HepG2 (cell line): ENCODE data around the gene ZNF740. TPM values are rescaled to one million over a fixed set of nuclear protein-coding genes. Genes with fewer than 3 reads are reported as not detected.
A peak's percentile ranks its signal among the peaks of the same experiment; 100 is the strongest.

Experiments used
- ETV5 ChIP-seq: IDR thresholded peaks from 2 replicates; pipeline ENCODE4 v1.6.1; 2018; ENCODE audit warnings: missing biosample characterization, missing genetic modification reagents, inconsistent platforms, borderline replicate concordance
- FOXA1 ChIP-seq, 2 experiments: fragments of 450-650 bp in 1 of 2; sonication (generic) in 1 of 2; formaldehyde crosslinking in 1 of 2; IDR thresholded peaks; 2 replicates each; pipeline versions ENCODE4 v1.4.0 to v1.6.1; 2016 to 2020; ENCODE audit warnings: missing genetic modification reagents in 1 of 2
- MIER3 ChIP-seq: IDR thresholded peaks from 2 replicates; pipeline ENCODE4 v1.6.1; 2016; ENCODE audit warnings: missing compliant biosample characterization, borderline replicate concordance
- MLLT10 ChIP-seq: sonication (generic); formaldehyde crosslinking; IDR thresholded peaks from 2 replicates; pipeline ENCODE4 v1.4.0; 2020; ENCODE audit warnings: missing genetic modification reagents
- NR2F1 ChIP-seq, 2 experiments: fragments of 450-650 bp in 1 of 2; formaldehyde crosslinking in 1 of 2; IDR thresholded peaks; 2 replicates each; pipeline versions ENCODE4 v1.5.0 to v1.6.1; 2016 to 2020; ENCODE audit warnings: mild to moderate bottlenecking in 1 of 2, missing compliant biosample characterization in 1 of 2, missing genetic modification reagents in 1 of 2, moderate library complexity in 1 of 2
- PHF8 ChIP-seq: sonication (generic); formaldehyde crosslinking; IDR thresholded peaks from 2 replicates; pipeline ENCODE4 v1.5.0; 2020; ENCODE audit warnings: missing genetic modification reagents
- RARG ChIP-seq: sonication (generic); formaldehyde crosslinking; IDR thresholded peaks from 2 replicates; pipeline ENCODE4 v1.4.0; 2020; ENCODE audit warnings: low read depth, mild to moderate bottlenecking, missing genetic modification reagents
- SIN3B ChIP-seq: fragments of 150-350 bp; IDR thresholded peaks from 2 replicates; pipeline ENCODE4 v1.6.1; 2014; ENCODE audit warnings: low read length
- SMYD3 ChIP-seq: sonication (generic); formaldehyde crosslinking; IDR thresholded peaks from 2 replicates; pipeline ENCODE4 v1.8.1; 2023; ENCODE audit warnings: mild to moderate bottlenecking, missing genetic modification reagents
- STAG1 ChIP-seq: sonication (generic); formaldehyde crosslinking; IDR thresholded peaks from 2 replicates; pipeline ENCODE4 v1.4.0; 2020; ENCODE audit warnings: missing genetic modification reagents
- ZBTB37 ChIP-seq: sonication (generic); formaldehyde crosslinking; IDR thresholded peaks from 2 replicates; pipeline ENCODE4 v1.4.0; 2020; ENCODE audit warnings: mild to moderate bottlenecking, missing genetic modification reagents
- ZNF572 ChIP-seq: sonication (generic); formaldehyde crosslinking; IDR thresholded peaks from 2 replicates; pipeline ENCODE4 v1.5.1; 2020; ENCODE audit warnings: mild to moderate bottlenecking, missing genetic modification reagents
- ZNF614 ChIP-seq: IDR thresholded peaks from 2 replicates; pipeline ENCODE4 v1.6.1; 2018; ENCODE audit warnings: missing biosample characterization, missing genetic modification reagents, inconsistent platforms, borderline replicate concordance
- ZNF687 ChIP-seq: sonication (generic); formaldehyde crosslinking; IDR thresholded peaks from 2 replicates; pipeline ENCODE4 v1.5.1; 2020; ENCODE audit warnings: mild to moderate bottlenecking, missing genetic modification reagents, moderate library complexity
- ZNF761 ChIP-seq: sonication (generic); formaldehyde crosslinking; conservative IDR thresholded peaks from 2 replicates; pipeline ENCODE4 v1.4.0; 2020; ENCODE audit warnings: mild to moderate bottlenecking, missing genetic modification reagents
- ZNF772 ChIP-seq: sonication (generic); formaldehyde crosslinking; IDR thresholded peaks from 2 replicates; pipeline ENCODE4 v1.5.0; 2020; ENCODE audit warnings: mild to moderate bottlenecking, missing genetic modification reagents
- ZNF781 ChIP-seq: sonication (generic); formaldehyde crosslinking; IDR thresholded peaks from 2 replicates; pipeline ENCODE4 v1.5.1; 2020; ENCODE audit warnings: borderline replicate concordance, mild to moderate bottlenecking, missing genetic modification reagents; ENCODE audit errors: not compliant biosample characterization
- polyA plus RNA-seq, 8 experiments: library from polyadenylated mRNA; depleted of rRNA in 3 of 8; stranded (reverse) in 7 of 8; unstranded in 1 of 8; fragments of >200 nt; fragmentation: Illumina TruSeq in 4 of 8; extraction: Trizol in 4 of 8; gene quantifications; 2 replicates each; pipeline versions ENCODE4 v1.2.1 to v1.2.3, GENCODE V29; 2011 to 2016; ENCODE audit warnings: low read depth in 4 of 8, missing spikeins in 1 of 8, mixed read lengths in 1 of 8; ENCODE audit not compliant: insufficient read depth in 1 of 8
- total RNA-seq, 5 experiments: library from RNA; depleted of rRNA; stranded (reverse); fragments of >200 nt; fragmentation: Illumina TruSeq; extraction: Trizol; gene quantifications; 2 replicates each; pipeline ENCODE4 v1.2.3, GENCODE V29; 2016; ENCODE audit warnings: low read depth in 1 of 5
- TF ChIP-seq, protein P1 (sequence below): sonication (generic); formaldehyde crosslinking; IDR thresholded peaks from 2 replicates; pipeline ENCODE4 v1.9.0; 2022; ENCODE audit warnings: missing genetic modification reagents, mild to moderate bottlenecking, borderline replicate concordance
- TF ChIP-seq, protein P2 (sequence below): sonication (generic); formaldehyde crosslinking; IDR thresholded peaks from 2 replicates; pipeline ENCODE4 v1.4.0; 2020; ENCODE audit warnings: mild to moderate bottlenecking, missing genetic modification reagents
- TF ChIP-seq, protein P3 (sequence below): sonication (generic); formaldehyde crosslinking; IDR thresholded peaks from 2 replicates; pipeline ENCODE4 v1.8.1; 2023; ENCODE audit warnings: mild to moderate bottlenecking, missing genetic modification reagents

Gene ZNF740
- total and polyA plus RNA-seq, 2 of the 13 experiments (the other 11 are each of a cell fraction or from before 2014, with no cell fraction given), result 16.9 to 19.0 TPM

GRCh38 chr12:53174881-53175491, 5.5 kb upstream of the ZNF740 start (continued):
- TF ChIP-seq, protein P1, sequence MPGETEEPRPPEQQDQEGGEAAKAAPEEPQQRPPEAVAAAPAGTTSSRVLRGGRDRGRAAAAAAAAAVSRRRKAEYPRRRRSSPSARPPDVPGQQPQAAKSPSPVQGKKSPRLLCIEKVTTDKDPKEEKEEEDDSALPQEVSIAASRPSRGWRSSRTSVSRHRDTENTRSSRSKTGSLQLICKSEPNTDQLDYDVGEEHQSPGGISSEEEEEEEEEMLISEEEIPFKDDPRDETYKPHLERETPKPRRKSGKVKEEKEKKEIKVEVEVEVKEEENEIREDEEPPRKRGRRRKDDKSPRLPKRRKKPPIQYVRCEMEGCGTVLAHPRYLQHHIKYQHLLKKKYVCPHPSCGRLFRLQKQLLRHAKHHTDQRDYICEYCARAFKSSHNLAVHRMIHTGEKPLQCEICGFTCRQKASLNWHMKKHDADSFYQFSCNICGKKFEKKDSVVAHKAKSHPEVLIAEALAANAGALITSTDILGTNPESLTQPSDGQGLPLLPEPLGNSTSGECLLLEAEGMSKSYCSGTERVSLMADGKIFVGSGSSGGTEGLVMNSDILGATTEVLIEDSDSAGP (CRISPR knock-in tag), result no peak
- TF ChIP-seq ZNF761 (CRISPR knock-in tag) (no peak), ZNF687 (no peak; the same call in 1 of the 2 replicates), ZNF572 (CRISPR knock-in tag) (no peak), STAG1 (CRISPR knock-in tag) (peak; percentile 47; the same call in 1 of the 2 replicates), SIN3B (no peak), SMYD3 (CRISPR knock-in tag) (no peak), ZNF614 (CRISPR knock-in tag) (peak; percentile 93; the same call in 1 of the 2 replicates), MIER3 (CRISPR knock-in tag) (0 out of 2 replicates have a peak, but pooled peaks have one; percentile 64), ZBTB37 (CRISPR knock-in tag) (no peak), ZNF772 (CRISPR knock-in tag) (peak; percentile 54; the same call in 1 of the 2 replicates), NR2F1 (CRISPR knock-in tag; IDR thresholded peaks at IDR 0.05) (0 out of 4 replicates have a peak, but pooled peaks of 1 of the 2 experiments have one; percentile 17), RARG (CRISPR knock-in tag) (no peak), PHF8 (no peak), ETV5 (CRISPR knock-in tag) (no peak; the same call in 1 of the 2 replicates), MLLT10 (CRISPR knock-in tag) (no peak), FOXA1 (IDR thresholded peaks at IDR 0.05) (no peak), FOXA1 (CRISPR knock-in tag; IDR thresholded peaks at IDR 0.05) (peak; percentile 82), ZNF781 (CRISPR knock-in tag) (no peak)
- TF ChIP-seq, protein P2, sequence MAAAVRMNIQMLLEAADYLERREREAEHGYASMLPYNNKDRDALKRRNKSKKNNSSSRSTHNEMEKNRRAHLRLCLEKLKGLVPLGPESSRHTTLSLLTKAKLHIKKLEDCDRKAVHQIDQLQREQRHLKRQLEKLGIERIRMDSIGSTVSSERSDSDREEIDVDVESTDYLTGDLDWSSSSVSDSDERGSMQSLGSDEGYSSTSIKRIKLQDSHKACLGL (CRISPR knock-in tag), result no peak
- TF ChIP-seq, protein P3, sequence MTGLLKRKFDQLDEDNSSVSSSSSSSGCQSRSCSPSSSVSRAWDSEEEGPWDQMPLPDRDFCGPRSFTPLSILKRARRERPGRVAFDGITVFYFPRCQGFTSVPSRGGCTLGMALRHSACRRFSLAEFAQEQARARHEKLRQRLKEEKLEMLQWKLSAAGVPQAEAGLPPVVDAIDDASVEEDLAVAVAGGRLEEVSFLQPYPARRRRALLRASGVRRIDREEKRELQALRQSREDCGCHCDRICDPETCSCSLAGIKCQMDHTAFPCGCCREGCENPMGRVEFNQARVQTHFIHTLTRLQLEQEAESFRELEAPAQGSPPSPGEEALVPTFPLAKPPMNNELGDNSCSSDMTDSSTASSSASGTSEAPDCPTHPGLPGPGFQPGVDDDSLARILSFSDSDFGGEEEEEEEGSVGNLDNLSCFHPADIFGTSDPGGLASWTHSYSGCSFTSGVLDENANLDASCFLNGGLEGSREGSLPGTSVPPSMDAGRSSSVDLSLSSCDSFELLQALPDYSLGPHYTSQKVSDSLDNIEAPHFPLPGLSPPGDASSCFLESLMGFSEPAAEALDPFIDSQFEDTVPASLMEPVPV (CRISPR knock-in tag), result no peak
